SH-SY5Y (cell line): Measurements from ENCODE around the gene FGFR1OP2.

Experiments used
- GATA2 ChIP-seq: IDR thresholded peaks from 2 replicates; pipeline ENCODE4 v1.6.1; 2011; ENCODE audit warnings: mild to moderate bottlenecking, low read depth, low read length
- GATA3 ChIP-seq: IDR thresholded peaks from 2 replicates; pipeline ENCODE4 v1.6.1; 2011; ENCODE audit warnings: low read depth, mild to moderate bottlenecking, low read length, moderate library complexity

DNA sequence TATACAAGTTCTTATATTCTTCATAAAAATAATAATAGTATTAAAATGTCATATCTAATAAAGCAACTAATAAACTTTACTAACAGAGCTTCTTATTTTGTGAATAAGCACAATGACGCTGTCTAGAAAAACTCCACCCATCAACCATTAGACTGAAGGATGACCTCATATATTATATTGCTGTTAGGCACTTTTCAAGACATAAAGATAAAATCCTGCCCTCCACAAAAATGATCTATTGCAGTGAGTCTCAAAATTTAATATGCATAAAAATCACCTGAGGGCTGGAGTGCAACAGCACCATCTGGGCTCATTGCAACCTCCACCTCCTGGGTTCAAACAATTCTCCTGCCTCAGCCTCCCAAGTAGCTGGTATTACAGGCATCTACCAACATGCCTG lies 55.8 kb downstream of the FGFR1OP2 start:
- TF ChIP-seq GATA3, result no peak
- no peak for TF ChIP-seq GATA2
